Activated CD8-positive, alpha-beta memory T cell treated with anti-CD3 and anti-CD28 coated beads, Interleukin-2, amount 50 U/mL, for 1 hour (primary cell): Measurements from ENCODE around the gene SUDS3.
A peak's percentile ranks its signal among the peaks of the same experiment; 100 is the strongest.
"Not testable (repeated sequence)": the region's sequence is repeated elsewhere in the genome, so short reads cannot be mapped to it uniquely, and the experiment has no call there.

Experiments
- DNase-seq: peaks from one replicate; pipeline ENCODE4 v3.0.0-alpha.2; 2020; ENCODE audit errors: extremely low read depth

The SUDS3 gene

GRCh38 chr12:118397708-118398440 lies 21.5 kb downstream of the SUDS3 start:
- no peak for DNase-seq

- no peak for DNase-seq
Measured at GRCh38 chr12:118398524-118398923, 22.2 kb downstream of the SUDS3 start.

- no peak for DNase-seq
Measured at GRCh38 chr12:118398940-118399339, 22.6 kb downstream of the SUDS3 start.

GRCh38 chr12:118402251-118402650 lies 25.9 kb downstream of the SUDS3 start:
- no peak for DNase-seq

- peak; percentile 9 for DNase-seq
Measured at GRCh38 chr12:118404876-118405521, 28.6 kb downstream of the SUDS3 start.

- DNase-seq, result not testable (repeated sequence)
Measured at GRCh38 chr12:118408241-118408640, 31.9 kb downstream of the SUDS3 start.

- DNase-seq, result no peak
Measured at GRCh38 chr12:118409834-118410233, 33.5 kb downstream of the SUDS3 start.

GRCh38 chr12:118417942-118418341 lies 41.6 kb downstream of the SUDS3 start:
- no peak for DNase-seq

GRCh38 chr12:118418385-118419057 lies 42.2 kb downstream of the SUDS3 start:
- no peak for DNase-seq

- no peak for DNase-seq
Measured at GRCh38 chr12:118420673-118421072, 44.3 kb downstream of the SUDS3 start.

- DNase-seq, result no peak
Measured at GRCh38 chr12:118424884-118425283, 48.5 kb downstream of the SUDS3 start.

- no peak for DNase-seq
Measured at GRCh38 chr12:118425364-118425763, 49.0 kb downstream of the SUDS3 start.

GRCh38 chr12:118427819-118428218 lies 51.5 kb downstream of the SUDS3 start:
- DNase-seq, result no peak

- DNase-seq, result no peak
Measured at GRCh38 chr12:118428643-118429042, 52.3 kb downstream of the SUDS3 start.

GRCh38 chr12:118429688-118430383 lies 53.5 kb downstream of the SUDS3 start:
- DNase-seq, result no peak

GRCh38 chr12:118430516-118430915 lies 54.2 kb downstream of the SUDS3 start:
- DNase-seq, result no peak

- DNase-seq, result no peak
Measured at GRCh38 chr12:118432812-118433545, 56.6 kb downstream of the SUDS3 start.

- no peak for DNase-seq
Measured at GRCh38 chr12:118436002-118436730, 59.8 kb downstream of the SUDS3 start.

GRCh38 chr12:118436986-118437385 lies 60.6 kb downstream of the SUDS3 start:
- DNase-seq, result no peak

- no peak for DNase-seq
Measured at GRCh38 chr12:118439068-118439467, 62.7 kb downstream of the SUDS3 start.

- DNase-seq, result no peak
Measured at GRCh38 chr12:118446247-118446646, 69.9 kb downstream of the SUDS3 start.
